ENCODE measurements around the gene RNF2. TPM values are rescaled to one million over a fixed set of nuclear protein-coding genes. Genes with fewer than 3 reads are reported as not detected.

The RNF2 gene
- total RNA-seq, 2 experiments from 2014 or later, result 7.4 to 9.0 TPM

DNA sequence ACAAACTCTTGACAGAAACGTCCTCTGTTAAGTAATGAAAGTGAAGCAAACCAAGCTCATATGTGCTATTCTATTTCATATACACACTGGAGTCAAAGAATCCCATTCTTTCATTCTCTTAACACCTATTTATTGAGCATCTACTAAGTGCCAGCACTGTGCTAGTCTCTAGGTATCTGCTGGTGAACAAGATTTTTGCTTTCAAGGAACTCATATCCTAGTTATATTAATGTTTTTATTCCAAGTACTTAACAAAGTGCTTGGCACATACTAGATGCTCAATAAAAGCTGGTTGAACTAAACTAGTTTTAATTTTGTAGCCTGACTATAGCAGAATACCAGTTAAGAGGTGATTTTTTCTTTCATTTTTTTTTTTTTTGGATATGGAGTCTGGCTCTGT is 3.6 kb upstream of the RNF2 start:
- CTCF ChIA-PET, result no interaction called here
- no peaks in the 10 kb centered on the region for H3K36me3 ChIP-seq (ENCODE audit: insufficient read depth, low read length)
- no peak overlapping the region for H3K27ac Mint-ChIP-seq

GRCh38 chr1:185042737-185043136 is 2.6 kb upstream of the RNF2 start:
- DNase-seq, result no peak
- H3K4me1 ChIP-seq (ENCODE audit: insufficient read depth, low read length), result peaks cover 8% of the 10 kb centered on the region
- no peak for ATAC-seq (ENCODE audit: poor library complexity)
- Mint-ChIP-seq H3K27ac (no peak overlapping the region), H3K36me3 (ENCODE audit: low read depth) (peaks cover 11% of the 10 kb centered on the region), H3K4me3 (peak overlapping the region; percentile 63), H3K4me1 (ENCODE audit: low read depth) (peaks cover 37% of the 10 kb centered on the region), H3K9me3 (no peaks in the 10 kb centered on the region), H3K27me3 (no peaks in the 10 kb centered on the region)
- H3K36me3 ChIP-seq (ENCODE audit: insufficient read depth, low read length), result no peaks in the 10 kb centered on the region
- H3K27ac ChIP-seq (ENCODE audit: low read depth in 1 of 2, low read length in 2 of 2), result no peak overlapping the region
- CTCF ChIA-PET, result no interaction called here
- POLR2A ChIA-PET, result interaction anchor here (1.3 kb wide), 1 partner anchor 23 kb away, joined by 3 read pairs; no protein-coding TSS in a partner anchor
- no peak overlapping the region for H3K4me3 ChIP-seq (ENCODE audit: low read length)
- no peaks in the 10 kb centered on the region for H3K9me3 ChIP-seq (ENCODE audit: control insufficient read depth in 1 of 2, insufficient read depth in 1 of 2, low read length in 2 of 2)
- intact Hi-C loops (cut with DNase I, micrococcal nuclease), result loop anchor here (10.0 kb wide), 3 partner anchors 272 to 1568 kb away; partner anchors contain the start of genes ARPC5 (in 1 of the 2), IVNS1ABP (in 1 of the 2) and SMG7 (in 1 of the 2)
- TF ChIP-seq CTCF (IDR thresholded peaks at IDR 0.05), result no peak
- H3K27me3 ChIP-seq (ENCODE audit: control insufficient read depth in 1 of 2, insufficient read depth in 2 of 2, low read length in 2 of 2), result no peaks in the 10 kb centered on the region

More for the DNA sequence above, 3.6 kb upstream of the RNF2 start:
- no peak overlapping the region for H3K4me3 Mint-ChIP-seq
- DNase-seq, result no peak
- peaks cover 27% of the 10 kb centered on the region for H3K4me1 Mint-ChIP-seq (ENCODE audit: low read depth)
- intact Hi-C loops (cut with DNase I, micrococcal nuclease), result loop anchor here (10.0 kb wide), 3 partner anchors 273 to 1567 kb away; partner anchors contain the start of genes ARPC5 (in 1 of the 2), IVNS1ABP (in 1 of the 2) and SMG7 (in 1 of the 2)
- no peak for TF ChIP-seq CTCF (IDR thresholded peaks at IDR 0.05)
- ATAC-seq (ENCODE audit: poor library complexity), result no peak
- no peaks in the 10 kb centered on the region for H3K9me3 Mint-ChIP-seq
- Histone ChIP-seq H3K27me3 (ENCODE audit: control insufficient read depth in 1 of 2, insufficient read depth in 2 of 2, low read length in 2 of 2) (no peaks in the 10 kb centered on the region), H3K9me3 (ENCODE audit: control insufficient read depth in 1 of 2, insufficient read depth in 1 of 2, low read length in 2 of 2) (no peaks in the 10 kb centered on the region), H3K27ac (ENCODE audit: low read depth in 1 of 2, low read length in 2 of 2) (no peak overlapping the region), H3K4me3 (ENCODE audit: low read length) (no peak overlapping the region), H3K4me1 (ENCODE audit: insufficient read depth, low read length) (peaks cover 8% of the 10 kb centered on the region)
- POLR2A ChIA-PET, result no interaction called here
- H3K36me3 Mint-ChIP-seq (ENCODE audit: low read depth), result peaks cover 11% of the 10 kb centered on the region
- H3K27me3 Mint-ChIP-seq, result no peaks in the 10 kb centered on the region

DNA sequence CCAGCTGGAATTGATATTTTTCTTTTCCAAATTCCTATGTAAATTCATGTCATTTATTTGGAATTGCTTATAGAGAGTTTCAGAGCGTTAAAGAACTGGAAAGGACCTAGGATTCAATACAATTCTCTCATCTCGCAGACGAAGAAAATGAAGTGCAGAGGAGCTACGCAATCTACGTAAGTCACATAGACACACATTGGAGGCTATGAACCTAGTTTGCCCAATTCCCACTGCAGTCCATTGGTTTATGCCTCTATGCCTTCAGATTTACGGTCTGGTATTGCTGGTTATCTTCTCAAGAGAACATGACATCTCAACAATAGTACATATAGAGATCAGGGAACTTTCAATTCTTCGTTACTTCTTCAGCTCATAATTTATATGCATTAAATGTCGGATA is 971 bp upstream of the RNF2 start:
- intact Hi-C loops (cut with DNase I, micrococcal nuclease), result loop anchor here (2.0 to 10.0 kb wide), 4 partner anchors 108 to 1570 kb away; partner anchors contain the start of genes ARPC5 (in 1 of the 2), IVNS1ABP (in 1 of the 2) and SMG7 (in 1 of the 2)
- H3K9me3 Mint-ChIP-seq, result no peaks in the 10 kb centered on the region
- no peaks in the 10 kb centered on the region for H3K27me3 Mint-ChIP-seq
- peak in 2 of 14 experiments; percentile 10 to 17 for DNase-seq
- POLR2A ChIA-PET, result interaction anchor here (1.5 to 3.1 kb wide), 4 partner anchors 12 to 194 kb away, joined by 4 to 16 read pairs (median 6); partner anchors contain the start of genes NIBAN1, SWT1 and TRMT1L
- H3K4me3 Mint-ChIP-seq, result peak overlapping the region; percentile 94
- peaks cover 8% of the 10 kb centered on the region for H3K4me1 ChIP-seq (ENCODE audit: insufficient read depth, low read length)
- H3K4me3 ChIP-seq (ENCODE audit: low read length), result no peak overlapping the region
- peak overlapping the region; percentile 77 for H3K27ac Mint-ChIP-seq
- no peaks in the 10 kb centered on the region for H3K9me3 ChIP-seq (ENCODE audit: control insufficient read depth in 1 of 2, insufficient read depth in 1 of 2, low read length in 2 of 2)
- no peaks in the 10 kb centered on the region for H3K36me3 ChIP-seq (ENCODE audit: insufficient read depth, low read length)
- no peak for TF ChIP-seq CTCF (IDR thresholded peaks at IDR 0.05)
- H3K27ac ChIP-seq (ENCODE audit: low read depth in 1 of 2, low read length in 2 of 2), result peak overlapping the region in 1 of 2 donors; percentile 70
- no peak for ATAC-seq (ENCODE audit: poor library complexity)
- peaks cover 51% of the 10 kb centered on the region for H3K4me1 Mint-ChIP-seq (ENCODE audit: low read depth)
- peaks cover 11% of the 10 kb centered on the region for H3K36me3 Mint-ChIP-seq (ENCODE audit: low read depth)
- no peaks in the 10 kb centered on the region for H3K27me3 ChIP-seq (ENCODE audit: control insufficient read depth in 1 of 2, insufficient read depth in 2 of 2, low read length in 2 of 2)
- CTCF ChIA-PET, result no interaction called here

All from CD4-positive, alpha-beta T cell (primary cell).